Left cardiac atrium (tissue), 4 donors: ENCODE results near the gene GEMIN7. TPM values are rescaled to one million over a fixed set of nuclear protein-coding genes. Genes with fewer than 3 reads are reported as not detected.

Experiments used
- ATAC-seq, 2 donors: fragments of 200-7000 bp; cut with Tn5 transposase; one replicate each; pipeline ENCODE4 v1.9.1; 2020; ENCODE audit warnings: mild to moderate bottlenecking in 2 of 2, moderate library complexity in 2 of 2
- DNase-seq: peaks from one replicate; pipeline ENCODE4 v3.0.0-alpha.2; 2020
- intact Hi-C, 2 donors: fragments of 100-400 bp; cut with DNase I; formaldehyde crosslinking; loops; one replicate each; pipeline versions ENCODE4 v1.14.1 to v1.15.1; 2022 to 2023
- total RNA-seq, 2 donors: library from RNA; stranded (reverse); fragmentation: NEBNext Ultra II Directional; extraction: Animal tissue kit (Norgen Biotek cat#: 25700); gene quantifications; one replicate each; pipeline ENCODE4 v1.2.1, GENCODE V29; 2021
- donor health status: DM: no; HTN: yes; CAD: no.
- donor health status: DM: no; HTN: yes; CAD: no; lungs with severe emphysema.
- donor health status: DM: yes; HTN: yes; CAD: no.
- donor health status: Dilated cardiomyopathy.

Gene GEMIN7
- total RNA-seq, 2 donors from 2014 or later, result 13.9 to 14.1 TPM

DNA sequence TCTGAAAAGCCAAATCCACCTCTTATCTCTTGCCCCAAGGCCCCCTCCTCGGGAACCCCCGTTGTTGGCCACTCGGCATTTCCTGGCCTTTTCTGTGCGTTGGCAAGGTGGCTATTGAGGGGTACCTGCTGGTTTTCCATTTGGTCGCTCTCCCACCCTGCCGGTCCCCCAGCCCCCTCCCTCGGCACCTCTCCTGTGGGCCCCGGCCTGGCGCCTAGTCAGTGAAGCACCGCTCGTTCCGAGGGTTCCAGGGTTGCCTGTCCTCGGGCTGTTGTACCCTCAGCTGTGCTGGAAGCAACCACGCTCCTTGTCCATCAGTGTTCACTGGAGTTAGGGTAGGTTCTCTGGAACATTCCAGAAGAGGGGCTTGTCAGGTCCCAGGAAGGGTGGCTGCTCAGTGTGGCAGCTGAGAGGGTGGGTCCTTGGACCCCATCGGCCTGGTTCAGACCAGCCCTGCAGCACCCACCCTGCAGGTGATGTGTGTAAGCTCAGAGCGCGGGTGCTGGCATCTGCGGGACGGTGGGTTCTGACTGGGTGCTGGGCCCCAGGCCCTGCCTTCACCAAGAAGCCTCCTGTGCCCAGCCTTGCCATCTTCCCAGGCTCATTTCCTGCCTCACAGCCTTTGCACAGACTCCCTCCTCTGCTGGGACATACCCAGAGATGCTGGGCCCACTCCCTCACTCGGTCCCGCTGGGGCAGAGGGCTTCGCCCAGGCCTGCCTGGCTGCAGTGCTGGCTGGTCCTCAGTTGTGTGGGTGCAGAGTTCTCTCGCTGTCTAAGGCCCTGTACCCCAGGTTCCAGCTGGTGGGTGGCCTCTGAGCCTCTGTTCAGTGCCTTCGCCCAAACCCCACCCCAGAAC lies 60.5 kb downstream of the GEMIN7 start:
- DNase-seq, result no peak
- ATAC-seq, result no peak
- intact Hi-C loops, result no loop called here

- no peak for ATAC-seq
- intact Hi-C loops, result no loop called here
- DNase-seq, result no peak
Measured at GRCh38 chr19:45140144-45140503, 61.1 kb downstream of the GEMIN7 start.

DNA sequence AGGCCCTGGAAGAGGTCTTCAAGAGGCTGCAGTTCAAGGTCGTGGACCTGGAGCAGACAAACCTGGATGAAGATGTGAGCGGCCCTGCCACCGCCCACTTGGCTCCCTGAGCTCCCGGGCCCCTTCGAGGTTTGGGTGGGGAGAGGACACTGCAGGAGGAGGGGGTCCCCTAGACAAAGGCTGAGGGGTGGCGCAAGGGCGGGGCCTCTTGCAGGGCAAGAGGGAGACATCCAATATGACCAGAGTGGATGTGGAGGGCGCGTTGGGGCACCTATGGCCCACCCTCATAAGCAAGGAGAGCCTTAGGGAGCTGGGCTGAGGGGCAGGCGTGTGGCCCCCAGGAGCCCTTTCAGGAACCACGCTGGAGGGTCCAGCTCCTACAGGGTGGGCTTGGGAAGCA lies 61.5 kb downstream of the GEMIN7 start:
- no peak for DNase-seq

More for the DNA sequence above, 61.5 kb downstream of the GEMIN7 start:
- intact Hi-C loops, result no loop called here
- no peak for ATAC-seq

Other genes starting within 250 kb of the GEMIN7 start
- 10 to 100 TPM; 54.0 to 94.1 TPM for gene NECTIN2, start 233.0 kb upstream of the GEMIN7 start, total RNA-seq
- gene TOMM40, start 188.0 kb upstream of the GEMIN7 start, total RNA-seq, result 10 to 100 TPM; 43.0 to 63.1 TPM
- 10 to 100 TPM; 43.5 to 67.4 TPM for gene APOE, start 173.5 kb upstream of the GEMIN7 start, total RNA-seq
- 1 to 10 TPM; 2.7 to 4.6 TPM for gene APOC1, start 164.7 kb upstream of the GEMIN7 start, total RNA-seq
- gene APOC4, start 137.0 kb upstream of the GEMIN7 start, total RNA-seq, result not detected
- not detected for gene APOC2, start 133.2 kb upstream of the GEMIN7 start, total RNA-seq
- gene CLPTM1, start 123.9 kb upstream of the GEMIN7 start, total RNA-seq, result 100 to 1,000 TPM in 1 of 2 donors, 10 to 100 TPM in 1; 90.7 to 107 TPM
- 10 to 100 TPM in 1 of 2 donors, 1 to 10 TPM in 1; 4.4 to 10.7 TPM for gene RELB, start 77.8 kb upstream of the GEMIN7 start, total RNA-seq
- 10 to 100 TPM; 34.0 to 47.7 TPM for gene CLASRP, start 40.2 kb upstream of the GEMIN7 start, total RNA-seq
- gene ZNF296, start 2.8 kb upstream of the GEMIN7 start, total RNA-seq, result under 1 TPM; 0.44 to 0.73 TPM
- gene PPP1R37, start 13.9 kb downstream of the GEMIN7 start, total RNA-seq, result 10 to 100 TPM; 19.4 to 21.4 TPM
- gene NKPD1, start 81.7 kb downstream of the GEMIN7 start, total RNA-seq, result under 1 TPM in 1 of 2 donors, not detected in 1; 0.05 TPM
- 10 to 100 TPM; 13.6 to 14.3 TPM for gene TRAPPC6A, start 99.0 kb downstream of the GEMIN7 start, total RNA-seq
- 1 to 10 TPM; 6.1 to 7.0 TPM for gene BLOC1S3, start 99.5 kb downstream of the GEMIN7 start, total RNA-seq
- 1 to 10 TPM; 1.9 to 2.6 TPM for gene EXOC3L2, start 166.1 kb downstream of the GEMIN7 start, total RNA-seq
- 10 to 100 TPM; 30.2 to 38.8 TPM for gene MARK4, start 172.0 kb downstream of the GEMIN7 start, total RNA-seq
- 1,000 to 10,000 TPM; 3,072 to 3,213 TPM for gene CKM, start 243.6 kb downstream of the GEMIN7 start, total RNA-seq